Measurements from ENCODE around the gene SPSB2.
"Not testable (repeated sequence)": the region's sequence is repeated elsewhere in the genome, so short reads cannot be mapped to it uniquely, and the experiment has no call there.

DNA sequence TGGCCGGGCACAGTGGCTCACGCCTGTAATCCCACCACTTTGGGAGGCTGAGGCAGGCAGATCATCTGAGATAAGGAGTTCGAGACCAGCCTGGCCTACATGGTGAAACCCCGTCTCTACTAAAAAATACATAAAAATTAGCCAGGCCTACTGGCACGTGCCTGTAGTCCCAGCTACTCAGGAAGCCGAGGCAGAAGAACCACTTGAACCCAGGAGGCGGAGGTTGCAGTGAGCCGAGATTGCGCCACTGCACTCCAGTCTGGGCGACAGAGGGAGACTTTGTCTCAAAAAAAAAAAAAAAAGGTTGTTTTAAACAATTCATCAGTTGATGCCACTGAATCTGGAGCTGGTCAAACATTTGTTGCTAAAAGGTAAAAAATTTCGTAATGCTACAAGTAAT, 6.7 kb upstream of the SPSB2 start:
- TF ChIP-seq, protein P1, sequence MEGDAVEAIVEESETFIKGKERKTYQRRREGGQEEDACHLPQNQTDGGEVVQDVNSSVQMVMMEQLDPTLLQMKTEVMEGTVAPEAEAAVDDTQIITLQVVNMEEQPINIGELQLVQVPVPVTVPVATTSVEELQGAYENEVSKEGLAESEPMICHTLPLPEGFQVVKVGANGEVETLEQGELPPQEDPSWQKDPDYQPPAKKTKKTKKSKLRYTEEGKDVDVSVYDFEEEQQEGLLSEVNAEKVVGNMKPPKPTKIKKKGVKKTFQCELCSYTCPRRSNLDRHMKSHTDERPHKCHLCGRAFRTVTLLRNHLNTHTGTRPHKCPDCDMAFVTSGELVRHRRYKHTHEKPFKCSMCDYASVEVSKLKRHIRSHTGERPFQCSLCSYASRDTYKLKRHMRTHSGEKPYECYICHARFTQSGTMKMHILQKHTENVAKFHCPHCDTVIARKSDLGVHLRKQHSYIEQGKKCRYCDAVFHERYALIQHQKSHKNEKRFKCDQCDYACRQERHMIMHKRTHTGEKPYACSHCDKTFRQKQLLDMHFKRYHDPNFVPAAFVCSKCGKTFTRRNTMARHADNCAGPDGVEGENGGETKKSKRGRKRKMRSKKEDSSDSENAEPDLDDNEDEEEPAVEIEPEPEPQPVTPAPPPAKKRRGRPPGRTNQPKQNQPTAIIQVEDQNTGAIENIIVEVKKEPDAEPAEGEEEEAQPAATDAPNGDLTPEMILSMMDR (IDR thresholded peaks at IDR 0.05) = not testable (repeated sequence)
- not testable (repeated sequence) for TF ChIP-seq POLR2A, POLR2AphosphoS5, EP300 (IDR thresholded peaks at IDR 0.05)

Data from suprapubic skin (tissue), 4 donors.